ENCODE results near the gene GALNT6.

The GALNT6 gene

GRCh38 chr12:51406290-51406689, 15.1 kb upstream of the GALNT6 start:
- no peak overlapping the region for H3K4me3 ChIP-seq (replicated peaks in 1 of 2; ENCODE audit: low read depth in 2 of 2, low read length in 2 of 2)
- TF ChIP-seq CTCF (IDR thresholded peaks at IDR 0.05; ENCODE audit: low read depth, low read length), result no peak
- DNase-seq (ENCODE audit: low read depth in 2 of 2), result no peak

GRCh38 chr12:51405801-51406207, 14.6 kb upstream of the GALNT6 start:
- DNase-seq (ENCODE audit: low read depth in 2 of 2), result no peak
- no peak for TF ChIP-seq CTCF (IDR thresholded peaks at IDR 0.05; ENCODE audit: low read depth, low read length)
- no peak overlapping the region for H3K4me3 ChIP-seq (replicated peaks in 1 of 2; ENCODE audit: low read depth in 2 of 2, low read length in 2 of 2)

GRCh38 chr12:51404627-51405026, 13.4 kb upstream of the GALNT6 start:
- DNase-seq (ENCODE audit: low read depth in 2 of 2), result no peak
- TF ChIP-seq CTCF (IDR thresholded peaks at IDR 0.05; ENCODE audit: low read depth, low read length), result no peak
- H3K4me3 ChIP-seq (replicated peaks in 1 of 2; ENCODE audit: low read depth in 2 of 2, low read length in 2 of 2), result no peak overlapping the region

- DNase-seq (ENCODE audit: low read depth in 2 of 2), result no peak
- TF ChIP-seq CTCF (IDR thresholded peaks at IDR 0.05; ENCODE audit: low read depth, low read length), result no peak
- H3K4me3 ChIP-seq (replicated peaks in 1 of 2; ENCODE audit: low read depth in 2 of 2, low read length in 2 of 2), result no peak overlapping the region
Measured at GRCh38 chr12:51403681-51404136, 12.5 kb upstream of the GALNT6 start.

GRCh38 chr12:51403159-51403558, 12.0 kb upstream of the GALNT6 start:
- no peak overlapping the region for H3K4me3 ChIP-seq (replicated peaks in 1 of 2; ENCODE audit: low read depth in 2 of 2, low read length in 2 of 2)
- TF ChIP-seq CTCF (IDR thresholded peaks at IDR 0.05; ENCODE audit: low read depth, low read length), result no peak
- peak; percentile 25 to 49 for DNase-seq (ENCODE audit: low read depth in 2 of 2)

GRCh38 chr12:51401900-51402299, 10.7 kb upstream of the GALNT6 start:
- no peak for DNase-seq (ENCODE audit: low read depth in 2 of 2)
- TF ChIP-seq CTCF (IDR thresholded peaks at IDR 0.05; ENCODE audit: low read depth, low read length), result no peak
- H3K4me3 ChIP-seq (replicated peaks in 1 of 2; ENCODE audit: low read depth in 2 of 2, low read length in 2 of 2), result no peak overlapping the region

- TF ChIP-seq CTCF (IDR thresholded peaks at IDR 0.05; ENCODE audit: low read depth, low read length), result no peak
- no peak for DNase-seq (ENCODE audit: low read depth in 2 of 2)
- H3K4me3 ChIP-seq (replicated peaks in 1 of 2; ENCODE audit: low read depth in 2 of 2, low read length in 2 of 2), result no peak overlapping the region
Measured at GRCh38 chr12:51401486-51401885, 10.3 kb upstream of the GALNT6 start.
